HUES64 (cell line): ENCODE data around the gene TMEM207.

Experiments used
- H3K27ac ChIP-seq: 2 replicates; pipeline ENCODE4 v1.7.0; 2013; ENCODE audit warnings: low read depth, low read length, inconsistent platforms
- H3K27me3 ChIP-seq: 2 replicates; pipeline ENCODE4 v1.6.1; 2013; ENCODE audit warnings: mild to moderate bottlenecking, low read length; ENCODE audit not compliant: insufficient read depth
- H3K36me3 ChIP-seq: 2 replicates; pipeline ENCODE4 v1.6.1; 2013; ENCODE audit warnings: mild to moderate bottlenecking, low read length; ENCODE audit not compliant: insufficient read depth
- H3K4me1 ChIP-seq: 2 replicates; pipeline ENCODE4 v1.6.1; 2013; ENCODE audit warnings: mild to moderate bottlenecking, low read length, moderate library complexity; ENCODE audit not compliant: insufficient read depth
- H3K4me3 ChIP-seq: 2 replicates; pipeline ENCODE4 v1.5.1; 2013; ENCODE audit warnings: mild to moderate bottlenecking, low read length, moderate library complexity
- H3K9ac ChIP-seq: 2 replicates; pipeline ENCODE4 v1.6.1; 2013; ENCODE audit warnings: mild to moderate bottlenecking, low read depth, low read length
- H3K9me3 ChIP-seq: 2 replicates; pipeline ENCODE4 v1.6.1; 2013; ENCODE audit warnings: low read depth, low read length; ENCODE audit not compliant: insufficient read depth
- WGBS: fragments of 150-250, 120-280 bp; methylation state at CpG from one replicate; pipeline ENCODE4 v1.1.7; 2013; ENCODE audit warnings: missing lambda C conversion rate; 5-methylcytosine and 5-hydroxymethylcytosine counted together

Gene TMEM207

DNA sequence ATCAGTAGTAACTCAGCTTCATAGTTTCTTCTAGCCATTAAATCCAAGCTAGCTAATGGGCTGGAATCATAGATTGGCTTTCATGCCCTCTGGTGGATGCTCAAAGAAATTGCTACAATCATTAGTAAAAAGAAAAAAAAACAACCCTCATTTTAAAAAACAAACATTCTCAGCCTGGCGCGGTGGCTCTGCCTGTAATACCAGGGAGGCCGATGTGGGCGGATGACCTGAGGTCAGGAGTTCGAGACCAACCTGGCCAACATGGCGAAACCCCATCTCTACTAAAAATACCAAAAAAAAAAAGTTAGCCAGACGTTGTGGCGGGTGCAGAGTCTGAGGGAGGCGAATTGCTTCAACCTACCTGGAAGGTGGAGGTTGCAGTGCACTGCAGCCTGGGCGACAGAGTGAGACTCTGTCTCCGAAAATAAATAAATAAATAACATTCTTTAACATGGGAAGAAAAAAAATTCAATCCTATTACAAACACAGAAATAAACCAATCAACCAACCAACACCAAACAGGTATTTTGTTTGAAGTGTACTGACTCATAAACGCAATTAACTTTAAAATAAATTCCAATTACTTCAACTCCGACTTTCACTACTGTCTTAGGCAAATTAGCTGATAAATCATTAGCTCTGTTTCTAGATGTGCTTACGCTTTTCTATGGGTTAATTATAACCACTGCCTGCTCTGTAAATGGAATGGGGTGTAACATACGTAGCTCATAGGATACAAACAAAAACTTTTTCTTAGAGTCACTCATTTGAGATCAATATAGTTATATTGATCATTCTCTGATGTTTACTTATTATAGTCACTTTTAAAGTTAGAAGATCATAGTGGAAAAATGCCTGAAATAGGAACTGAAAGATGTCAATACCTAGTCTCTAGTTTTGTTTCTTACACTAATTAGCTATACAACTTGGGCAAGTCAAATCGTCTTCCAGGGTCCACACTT lies 24.9 kb downstream of the TMEM207 start:
- no peaks in the 10 kb centered on the region for H3K9me3 ChIP-seq
- H3K27ac ChIP-seq = no peak overlapping the region
- H3K36me3 ChIP-seq = no peaks in the 10 kb centered on the region
- H3K27me3 ChIP-seq = no peaks in the 10 kb centered on the region
- no peak overlapping the region for H3K4me3 ChIP-seq
- no peaks in the 10 kb centered on the region for H3K4me1 ChIP-seq
- 31% methylated on average over 11 of the region's 16 CpGs for WGBS
- no peak overlapping the region for H3K9ac ChIP-seq

GRCh38 chr3:190424108-190424477 lies 25.6 kb downstream of the TMEM207 start:
- H3K27ac ChIP-seq = no peak overlapping the region
- H3K36me3 ChIP-seq = no peaks in the 10 kb centered on the region
- no peaks in the 10 kb centered on the region for H3K4me1 ChIP-seq
- no peaks in the 10 kb centered on the region for H3K9me3 ChIP-seq
- no peak overlapping the region for H3K4me3 ChIP-seq
- no peak overlapping the region for H3K9ac ChIP-seq
- no peaks in the 10 kb centered on the region for H3K27me3 ChIP-seq
- 53% methylated on average over 2 of the region's 2 CpGs for WGBS

- Histone ChIP-seq H3K36me3 (no peaks in the 10 kb centered on the region), H3K4me1 (no peaks in the 10 kb centered on the region), H3K27ac (no peak overlapping the region), H3K4me3 (no peak overlapping the region), H3K9me3 (0 out of 2 replicates have a peak, but pooled peaks cover 3% of the 10 kb centered on the region), H3K27me3 (no peaks in the 10 kb centered on the region), H3K9ac (no peak overlapping the region)
- 94% methylated on average over 3 of the region's 3 CpGs for WGBS
These were observed 35.4 kb downstream of the TMEM207 start for GRCh38 chr3:190414297-190414696.

GRCh38 chr3:190404715-190405114 lies 45.0 kb downstream of the TMEM207 start:
- 90% methylated on average over 8 of the region's 8 CpGs for WGBS
- H3K27me3 ChIP-seq = no peaks in the 10 kb centered on the region
- no peaks in the 10 kb centered on the region for H3K4me1 ChIP-seq
- H3K9ac ChIP-seq = no peak overlapping the region
- no peak overlapping the region for H3K4me3 ChIP-seq
- H3K9me3 ChIP-seq = no peaks in the 10 kb centered on the region
- no peaks in the 10 kb centered on the region for H3K36me3 ChIP-seq
- H3K27ac ChIP-seq = no peak overlapping the region

DNA sequence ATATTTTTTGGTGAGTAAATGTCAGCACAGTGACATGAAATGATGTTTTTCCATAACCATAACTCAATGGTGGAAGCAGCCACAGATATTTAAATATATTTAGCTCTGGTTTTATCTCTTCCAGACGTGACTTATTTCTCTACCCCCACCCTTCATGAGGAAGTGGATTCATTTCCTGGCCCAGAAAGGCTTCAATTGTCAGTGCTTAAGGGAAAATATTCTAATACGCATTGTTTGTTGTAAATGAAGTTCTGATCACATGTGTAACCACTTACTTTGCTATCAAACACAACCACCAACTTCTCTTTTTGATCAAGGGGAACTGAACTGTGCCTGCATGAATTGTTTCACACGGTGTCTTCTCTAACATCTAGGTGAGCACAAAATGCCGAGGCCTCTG lies 47.7 kb downstream of the TMEM207 start:
- Histone ChIP-seq H3K27me3 (no peaks in the 10 kb centered on the region), H3K4me3 (no peak overlapping the region), H3K27ac (no peak overlapping the region), H3K9ac (no peak overlapping the region), H3K36me3 (no peaks in the 10 kb centered on the region), H3K4me1 (no peaks in the 10 kb centered on the region), H3K9me3 (no peaks in the 10 kb centered on the region)
- 90% methylated on average over 4 of the region's 4 CpGs for WGBS

- Histone ChIP-seq H3K9me3 (no peaks in the 10 kb centered on the region), H3K27ac (no peak overlapping the region), H3K27me3 (no peaks in the 10 kb centered on the region), H3K9ac (no peak overlapping the region), H3K4me1 (no peaks in the 10 kb centered on the region), H3K36me3 (no peaks in the 10 kb centered on the region), H3K4me3 (no peak overlapping the region)
- 95% methylated on average over 8 of the region's 8 CpGs for WGBS
These were observed 50.0 kb downstream of the TMEM207 start for GRCh38 chr3:190399677-190400076.

DNA sequence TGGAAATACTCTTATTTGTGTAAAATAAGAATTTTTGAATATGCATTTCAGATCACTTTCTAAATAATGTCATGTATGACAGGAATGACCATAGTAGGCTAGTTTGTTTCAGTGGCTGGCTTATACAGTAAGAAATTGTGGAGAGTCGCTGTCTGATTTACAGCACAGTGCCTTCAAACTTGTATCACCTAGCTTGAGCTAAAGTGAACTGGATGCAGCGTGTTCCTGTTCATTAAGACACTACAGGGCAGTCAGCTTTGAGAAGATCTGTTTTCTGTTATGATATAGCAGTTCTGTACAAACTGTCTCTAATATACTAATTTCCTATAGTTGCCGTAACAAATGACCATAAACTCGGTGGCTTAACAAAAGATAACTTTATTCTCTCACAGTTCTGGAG lies 51.8 kb downstream of the TMEM207 start:
- Histone ChIP-seq H3K36me3 (no peaks in the 10 kb centered on the region), H3K4me1 (no peaks in the 10 kb centered on the region), H3K27me3 (no peaks in the 10 kb centered on the region), H3K4me3 (no peak overlapping the region), H3K9me3 (no peaks in the 10 kb centered on the region), H3K9ac (no peak overlapping the region), H3K27ac (no peak overlapping the region)
- 98% methylated on average over 4 of the region's 4 CpGs for WGBS

DNA sequence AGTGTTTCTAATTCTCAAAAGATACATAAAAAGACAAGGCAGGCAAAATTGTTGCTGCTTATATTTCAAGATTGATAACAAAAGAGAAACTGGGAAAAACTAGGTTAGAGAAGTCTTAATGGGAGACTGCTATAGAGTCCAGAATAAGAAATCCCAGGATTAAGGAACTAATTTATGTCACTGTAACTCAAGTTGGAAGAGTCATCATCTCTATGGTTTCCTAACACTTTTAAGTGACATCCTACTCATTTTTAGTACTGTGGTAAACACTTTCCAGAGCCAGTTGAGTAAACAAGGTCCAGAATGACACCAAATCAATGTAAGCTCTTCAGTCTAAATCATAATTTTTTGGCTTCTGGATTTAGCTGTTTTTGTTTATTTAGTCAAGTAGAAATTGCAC lies 53.7 kb downstream of the TMEM207 start:
- H3K4me1 ChIP-seq = no peaks in the 10 kb centered on the region
- no peaks in the 10 kb centered on the region for H3K27me3 ChIP-seq
- no peak overlapping the region for H3K9ac ChIP-seq
- H3K36me3 ChIP-seq = no peaks in the 10 kb centered on the region
- H3K27ac ChIP-seq = no peak overlapping the region
- H3K9me3 ChIP-seq = no peaks in the 10 kb centered on the region
- H3K4me3 ChIP-seq = no peak overlapping the region

DNA sequence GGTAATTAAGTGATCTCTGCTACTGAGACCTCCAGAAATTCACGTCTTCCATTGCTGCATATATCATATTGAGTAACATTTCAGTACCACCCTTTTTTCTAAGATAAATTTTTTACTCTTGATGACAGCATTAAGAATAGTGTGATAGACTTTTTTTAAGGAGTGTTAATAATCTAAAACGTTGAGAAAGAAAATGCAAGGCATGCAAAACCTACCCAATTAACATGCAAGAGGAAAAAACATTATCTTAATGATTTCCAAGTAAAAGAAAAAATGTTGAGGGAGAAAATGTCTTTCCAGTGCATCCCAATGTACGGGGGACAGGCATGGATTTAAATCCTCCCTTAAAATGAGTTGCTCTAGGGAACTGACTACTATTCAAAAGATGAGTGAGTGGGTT lies 61.0 kb downstream of the TMEM207 start:
- H3K27ac ChIP-seq = no peak overlapping the region
- no peaks in the 10 kb centered on the region for H3K27me3 ChIP-seq
- H3K4me3 ChIP-seq = no peak overlapping the region
- 68% methylated on average over 2 of the region's 3 CpGs for WGBS
- H3K4me1 ChIP-seq = no peaks in the 10 kb centered on the region
- no peak overlapping the region for H3K9ac ChIP-seq
- H3K9me3 ChIP-seq = no peaks in the 10 kb centered on the region
- H3K36me3 ChIP-seq = no peaks in the 10 kb centered on the region

GRCh38 chr3:190387578-190388213 lies 62.0 kb downstream of the TMEM207 start, which contains the start of gene CLDN16:
Gene CLDN16 (plus strand): TSS chr3:190388163. CDS start chr3:190388330, 167 bp downstream.
- no peak within 1 kb of the TSS for H3K9ac ChIP-seq
- H3K27ac ChIP-seq = no peak within 1 kb of the TSS
- no peak within 1 kb of the TSS for H3K4me3 ChIP-seq
- WGBS = 95% methylated on average over 12 of the region's 12 CpGs
- H3K27me3 ChIP-seq = no peaks in the 10 kb centered on the region
- no peaks in the 10 kb centered on the region for H3K9me3 ChIP-seq
- H3K36me3 ChIP-seq = no peaks in the 10 kb centered on the region
- no peaks in the 10 kb centered on the region for H3K4me1 ChIP-seq
